Renal pelvis (tissue), 4 donors: ENCODE results near the gene ANKRD7. TPM values are rescaled to one million over a fixed set of nuclear protein-coding genes. Genes with fewer than 3 reads are reported as not detected.
"Not testable (repeated sequence)": the region's sequence is repeated elsewhere in the genome, so short reads cannot be mapped to it uniquely, and the experiment has no call there.

Experiments used
- DNase-seq: peaks from one replicate; pipeline ENCODE4 v3.0.0-alpha.2; 2013
- polyA plus RNA-seq, 3 donors: library from polyadenylated mRNA; unstranded; fragments of 120-200 nt; gene quantifications; one replicate each; pipeline ENCODE4 v1.2.1, GENCODE V29; 2013; ENCODE audit not compliant: insufficient read length in 3 of 3

Gene ANKRD7
- polyA plus RNA-seq, 3 donors, result 2.3 to 3.4 (median 3.2) TPM

DNA sequence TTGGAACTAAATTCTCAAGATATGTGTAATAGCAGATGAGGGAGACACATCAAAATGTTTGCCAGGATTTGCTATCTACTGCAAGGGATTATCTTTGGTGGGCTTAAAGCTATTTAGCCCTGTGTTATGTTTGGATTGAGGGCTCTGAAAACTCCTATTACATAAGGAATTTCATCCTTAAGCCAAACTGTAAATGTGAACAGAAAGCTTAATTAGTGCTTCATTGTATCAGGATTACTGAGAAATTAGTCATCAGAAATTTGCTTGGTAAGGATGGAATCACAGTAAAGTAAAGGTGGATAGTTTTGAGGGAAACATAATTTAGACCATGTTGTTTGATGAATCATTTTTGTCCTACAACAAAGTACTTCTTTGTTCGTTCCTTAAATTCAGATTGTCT is 8.3 kb downstream of the ANKRD7 start:
- no peak for DNase-seq

DNA sequence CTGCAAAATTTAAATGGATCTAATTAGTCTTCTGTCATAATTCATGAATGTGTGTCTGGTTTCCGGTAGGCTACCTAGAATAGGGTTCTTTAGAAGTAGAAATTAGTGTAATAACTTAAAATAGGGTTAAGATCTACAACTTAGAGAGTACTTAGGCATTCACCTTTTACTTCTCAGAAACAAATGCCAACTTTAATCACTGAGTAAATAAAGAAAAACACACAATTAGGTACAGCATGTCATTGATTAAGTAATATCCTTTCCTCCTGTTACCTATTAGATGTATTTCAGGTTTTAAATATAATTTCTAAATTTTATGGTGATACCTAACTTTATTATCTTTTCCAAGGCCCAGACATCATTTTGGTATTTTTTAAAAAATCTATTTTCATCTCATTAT is 9.3 kb downstream of the ANKRD7 start:
- no peak for DNase-seq

GRCh38 chr7:118239014-118239413 is 14.5 kb downstream of the ANKRD7 start:
- DNase-seq, result no peak

- DNase-seq, result not testable (repeated sequence)
These were observed 15.8 kb downstream of the ANKRD7 start for GRCh38 chr7:118240320-118240719.

DNA sequence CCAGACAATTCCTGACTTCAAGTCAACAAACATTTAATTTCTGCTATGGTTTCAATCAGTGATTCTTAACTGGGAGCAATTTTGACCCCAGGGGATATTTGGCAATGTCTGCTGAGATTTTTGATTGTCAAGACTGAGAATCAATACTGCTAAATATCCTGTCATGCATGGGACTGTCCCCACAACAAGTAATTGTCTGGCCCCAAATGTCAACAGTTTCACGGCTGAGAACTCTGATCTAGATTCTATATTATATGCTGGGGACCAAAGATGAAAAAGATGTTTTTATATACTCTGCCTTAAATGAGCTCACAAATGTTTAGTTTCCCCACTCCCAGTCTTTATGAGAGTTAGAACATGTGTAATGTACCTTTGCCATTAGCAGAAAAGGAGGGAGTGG is 19.2 kb downstream of the ANKRD7 start:
- DNase-seq, result no peak

- no peak for DNase-seq
These were observed 20.9 kb downstream of the ANKRD7 start for GRCh38 chr7:118245267-118246040.

DNA sequence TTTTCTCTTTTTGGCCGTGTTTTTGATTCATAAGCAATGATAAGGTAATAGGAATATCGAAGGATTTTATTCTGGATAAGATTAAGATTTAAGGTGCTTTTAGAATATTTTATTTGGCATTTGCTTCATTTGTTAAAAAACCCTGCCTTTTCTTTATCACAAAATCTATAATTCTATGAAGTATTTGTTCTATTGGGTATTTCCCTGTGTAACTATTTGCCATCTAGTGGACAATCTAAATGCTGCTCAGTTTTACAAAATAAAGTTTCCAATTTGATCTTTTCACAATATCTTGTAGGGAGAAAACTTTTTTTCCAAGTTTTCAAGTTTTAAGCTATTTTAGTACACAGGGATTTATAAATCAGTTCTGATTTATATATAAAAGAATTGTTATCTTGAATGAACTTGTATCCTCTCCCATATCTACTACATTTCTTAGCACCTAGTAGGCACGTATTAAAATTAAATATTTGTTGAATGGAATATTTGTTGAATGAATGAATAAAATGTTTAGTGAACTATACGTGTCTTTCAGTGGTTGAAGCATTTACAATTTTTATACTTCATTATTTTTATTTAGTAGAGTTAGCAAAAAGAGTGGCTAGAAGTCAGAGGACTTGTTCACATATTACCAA is 26.5 kb downstream of the ANKRD7 start:
- no peak for DNase-seq

DNA sequence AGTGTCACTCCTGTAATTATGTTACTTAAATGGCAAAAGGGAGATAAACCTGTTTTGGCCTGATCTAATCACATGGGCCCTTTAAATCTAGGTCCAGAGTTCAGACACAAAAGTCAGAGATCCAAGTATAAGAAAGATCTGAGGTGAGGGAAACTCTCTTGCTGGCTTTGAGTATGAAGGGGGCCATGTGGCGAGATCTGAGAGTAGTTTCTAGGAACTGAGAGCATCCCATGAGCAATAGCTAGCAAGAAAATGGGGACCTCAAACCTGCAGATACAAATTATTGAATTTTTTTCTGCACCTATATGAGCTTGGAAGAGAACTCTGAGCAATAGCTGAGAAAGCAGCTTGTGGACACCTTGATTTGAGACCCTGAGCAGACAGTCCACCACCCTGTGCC is 27.6 kb downstream of the ANKRD7 start:
- DNase-seq, result no peak

- DNase-seq, result no peak
These were observed 34.6 kb downstream of the ANKRD7 start for GRCh38 chr7:118259115-118259514.

GRCh38 chr7:118264836-118265235 is 40.3 kb downstream of the ANKRD7 start:
- DNase-seq, result no peak

DNA sequence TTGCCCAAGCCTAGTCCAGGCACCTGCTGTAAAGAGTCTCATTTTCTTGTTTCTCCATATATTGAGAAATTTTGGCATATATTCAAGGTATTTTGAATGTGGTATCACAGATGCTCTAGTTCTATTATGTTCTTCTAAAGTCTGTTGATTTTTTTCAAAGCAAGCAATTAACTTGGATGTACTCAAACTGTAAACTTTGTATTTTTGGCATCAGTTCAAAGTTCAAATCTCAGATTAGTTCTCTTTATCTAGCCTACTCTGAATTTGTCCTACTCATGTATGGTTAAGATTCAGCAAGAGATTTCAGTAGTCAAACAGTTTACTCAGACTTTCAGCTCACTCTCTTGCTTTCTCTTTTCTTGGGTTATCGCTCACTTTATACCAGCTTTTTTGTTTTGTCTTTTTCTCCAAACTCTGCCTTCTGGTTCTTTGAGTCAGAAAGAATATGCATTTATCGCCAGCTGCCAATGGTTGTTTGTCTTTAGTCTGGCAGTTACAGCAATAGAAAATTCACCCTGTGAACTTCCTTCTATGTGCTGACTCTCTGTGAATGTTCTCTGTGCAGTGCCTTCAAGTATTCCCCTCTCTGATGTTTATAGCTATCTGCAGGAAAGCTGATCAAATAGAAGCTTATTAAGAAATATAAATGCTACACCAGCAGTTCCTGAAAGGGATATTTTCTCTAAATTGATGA is 56.0 kb downstream of the ANKRD7 start:
- no peak for DNase-seq

- DNase-seq, result no peak
These were observed 56.7 kb downstream of the ANKRD7 start for GRCh38 chr7:118281196-118281595.

GRCh38 chr7:118285358-118285757 is 60.9 kb downstream of the ANKRD7 start:
- no peak for DNase-seq

DNA sequence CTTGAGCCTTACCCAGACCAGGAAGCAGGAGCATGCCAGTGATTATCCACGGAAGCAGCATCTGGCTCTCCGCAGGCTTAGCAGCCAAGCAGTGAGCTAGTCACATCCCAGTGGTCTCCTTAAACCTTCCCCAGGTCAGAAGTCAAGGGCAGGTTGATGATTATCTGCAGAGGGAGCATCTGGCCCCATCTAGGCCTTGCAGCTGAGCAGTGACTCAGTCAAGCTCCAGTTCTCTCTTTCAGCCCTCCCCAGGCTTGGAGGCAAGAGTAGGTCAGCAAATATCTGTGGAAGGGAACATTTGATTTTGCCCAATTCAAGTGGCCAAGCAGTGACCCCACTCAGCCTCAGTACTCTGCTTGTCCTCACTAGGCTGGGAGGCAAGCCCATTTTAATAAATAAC is 61.6 kb downstream of the ANKRD7 start:
- no peak for DNase-seq

DNA sequence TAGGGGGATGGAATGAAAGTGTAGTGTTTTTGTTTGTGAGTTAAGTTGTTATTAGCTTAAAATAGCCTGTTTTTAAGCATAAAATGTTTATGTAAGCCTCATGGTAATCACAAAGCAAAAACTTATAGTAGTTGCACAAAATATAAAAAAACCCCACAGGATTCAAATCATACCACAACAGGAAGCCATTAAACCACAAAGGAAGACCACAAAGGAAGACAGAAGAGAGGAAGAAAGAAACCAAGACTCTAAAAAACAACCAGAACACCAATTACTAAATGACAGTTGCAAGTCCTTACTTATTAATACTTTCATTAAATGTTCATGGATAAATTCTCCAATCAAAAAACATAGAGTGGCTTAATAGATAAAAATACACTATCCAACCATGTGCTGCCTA is 63.6 kb downstream of the ANKRD7 start:
- no peak for DNase-seq

GRCh38 chr7:118289476-118289875 is 65.0 kb downstream of the ANKRD7 start:
- no peak for DNase-seq

Other genes with a start within 250 kb of the ANKRD7 start
- 10 to 100 TPM; 54.5 to 71.5 (median 57.0) TPM for gene LSM8, start 40.5 kb upstream of the ANKRD7 start, polyA plus RNA-seq